B cell (primary cell): Measurements from ENCODE around the gene DBF4B. TPM values are rescaled to one million over a fixed set of nuclear protein-coding genes. Genes with fewer than 3 reads are reported as not detected.

ENCODE experiments used
- ATAC-seq: fragments of 200-7000 bp; cut with Tn5 transposase; one replicate; pipeline ENCODE4 v1.10.0; 2021; ENCODE audit warnings: low read depth, mild to moderate bottlenecking, moderate number of reproducible peaks, moderate library complexity
- CTCF ChIA-PET: fragments of 350-600 bp; sonication (Branson Sonifier 250); formaldehyde crosslinking; loops from one replicate; lab custom pipeline; 2021; ENCODE audit warnings: antibody characterized with exemption, inconsistent platforms; lab: Charles Lee
- POLR2A ChIA-PET: fragments of 350-600 bp; sonication (Branson Sonifier 250); formaldehyde crosslinking; loops from one replicate; lab custom pipeline; 2021; ENCODE audit warnings: antibody characterized with exemption; lab: Charles Lee
- DNase-seq: peaks from one replicate; pipeline ENCODE4 v3.0.0; 2013
- H2AFZ ChIP-seq: 2 replicates; pipeline ENCODE4 v1.6.1; 2012; ENCODE audit warnings: mild to moderate bottlenecking, low read depth, low read length; ENCODE audit not compliant: insufficient read depth, poor library complexity, severe bottlenecking
- H3K27ac ChIP-seq, 2 donors: 1 replicate in 1 of 2; 2 replicates in 1 of 2; pipeline ENCODE4 v1.5.1; 2012 to 2013; ENCODE audit warnings: low read length in 2 of 2, mild to moderate bottlenecking in 2 of 2, moderate library complexity in 1 of 2
- H3K27me3 ChIP-seq, 4 experiments: fragments of 200-600 bp in 1 of 4; sonication (generic) in 1 of 4; replicated peaks in 1 of 4; 1 replicate in 2 of 4; 2 replicates in 2 of 4; pipeline versions ENCODE4 v1.6.1 to v1.7.0; 2013 to 2016; ENCODE audit warnings: low read length in 3 of 4, mild to moderate bottlenecking in 2 of 4, mixed read lengths in 1 of 4, moderate library complexity in 1 of 4; ENCODE audit not compliant: insufficient read depth in 4 of 4, control insufficient read depth in 3 of 4; ENCODE audit errors: control extremely low read depth in 1 of 4
- H3K36me3 ChIP-seq, 2 experiments: replicated peaks in 1 of 2; 1 replicate in 1 of 2; 2 replicates in 1 of 2; pipeline versions ENCODE4 v1.6.1 to v1.7.1; 2013; ENCODE audit warnings: low read length in 1 of 2; ENCODE audit not compliant: insufficient read depth in 2 of 2, control insufficient read depth in 1 of 2; ENCODE audit errors: control extremely low read depth in 1 of 2, extremely low read depth in 1 of 2
- H3K4me1 ChIP-seq, 2 donors: fragments of 200-600 bp in 1 of 2; sonication (generic) in 1 of 2; 1 replicate in 1 of 2; 2 replicates in 1 of 2; pipeline versions ENCODE4 v1.5.1 to v1.6.1; 2013 to 2017; ENCODE audit warnings: low read length in 2 of 2; ENCODE audit not compliant: control insufficient read depth in 2 of 2, insufficient read depth in 2 of 2
- H3K4me2 ChIP-seq: replicated peaks from 2 replicates; pipeline ENCODE3; 2012; ENCODE audit warnings: mild to moderate bottlenecking, low read depth, low read length; ENCODE audit not compliant: poor library complexity, severe bottlenecking
- H3K4me3 ChIP-seq, 5 experiments: fragments of 200-600 bp in 1 of 5; sonication (generic) in 1 of 5; 1 replicate in 3 of 5; 2 replicates in 2 of 5; pipeline versions ENCODE4 v1.5.1 to v1.7.0; 2011 to 2016; ENCODE audit warnings: low read length in 4 of 5, mild to moderate bottlenecking in 4 of 5, low read depth in 2 of 5, control low read depth in 1 of 5, moderate library complexity in 1 of 5; ENCODE audit not compliant: insufficient read depth in 1 of 5; ENCODE audit errors: control extremely low read depth in 1 of 5, extremely low read depth in 1 of 5
- H3K79me2 ChIP-seq: fragments of 200-600 bp; sonication (generic); one replicate; pipeline ENCODE4 v1.6.0; 2016; ENCODE audit warnings: low read length; ENCODE audit not compliant: control insufficient read depth, insufficient read depth
- H3K9ac ChIP-seq: fragments of 200-600 bp; sonication (generic); 2 replicates; pipeline ENCODE4 v1.6.1; 2017; ENCODE audit warnings: mild to moderate bottlenecking, low read length, moderate library complexity
- H3K9me3 ChIP-seq, 3 donors: one replicate each; pipeline versions ENCODE4 v1.6.1 to v1.7.1; 2013; ENCODE audit warnings: low read length in 2 of 3; ENCODE audit not compliant: control insufficient read depth in 2 of 3, insufficient read depth in 1 of 3; ENCODE audit errors: control extremely low read depth in 1 of 3
- H4K20me1 ChIP-seq: 2 replicates; pipeline ENCODE4 v1.6.0; 2012; ENCODE audit warnings: mild to moderate bottlenecking, low read length; ENCODE audit not compliant: insufficient read depth, control insufficient read depth, poor library complexity, severe bottlenecking
- H3K27ac Mint-ChIP-seq: one replicate; pipeline ENCODE4 v1.8.0; 2021; ENCODE audit warnings: mixed read lengths
- H3K27me3 Mint-ChIP-seq: one replicate; pipeline ENCODE4 v1.8.0; 2021; ENCODE audit warnings: mixed read lengths
- H3K4me1 Mint-ChIP-seq: one replicate; pipeline ENCODE4 v1.8.0; 2021; ENCODE audit warnings: mixed read lengths
- H3K4me3 Mint-ChIP-seq: one replicate; pipeline ENCODE4 v1.8.0; 2021; ENCODE audit warnings: mixed read lengths
- H3K9me3 Mint-ChIP-seq: one replicate; pipeline ENCODE4 v1.8.0; 2022; ENCODE audit warnings: mixed read lengths; ENCODE audit not compliant: insufficient read depth
- CTCF ChIP-seq: fragments of 200-600 bp; IDR thresholded peaks from one replicate; pipeline ENCODE4 v1.8.0; 2022; ENCODE audit warnings: antibody characterized with exemption, mild to moderate bottlenecking
- EZH2 ChIP-seq: IDR thresholded peaks from 2 replicates; pipeline ENCODE4 v1.6.1; 2012; ENCODE audit warnings: borderline replicate concordance, low read depth, mild to moderate bottlenecking, moderate library complexity, low read length; ENCODE audit not compliant: insufficient read depth, poor library complexity, severe bottlenecking
- WGBS: methylation state at CpG from one replicate; pipeline ENCODE4 v1.1.5; 2013; ENCODE audit warnings: missing lambda C conversion rate; ENCODE audit not compliant: insufficient coverage; 5-methylcytosine and 5-hydroxymethylcytosine counted together
- intact Hi-C: fragments of 100-400 bp; cut with micrococcal nuclease; formaldehyde crosslinking; loops from one replicate; pipeline ENCODE4 v1.10.0; 2022
- polyA plus RNA-seq: library from polyadenylated mRNA; depleted of rRNA; stranded (reverse); fragments of >200 nt; gene quantifications from 2 replicates; pipeline ENCODE4 v1.2.3, GENCODE V29; 2012
- total RNA-seq, 2 donors: library from RNA; stranded (reverse); fragments of 120-200 nt in 1 of 2; gene quantifications; 1 replicate in 1 of 2; 2 replicates in 1 of 2; pipeline versions ENCODE4 v1.2.3 to v1.2.4, GENCODE V29; 2013 to 2022

DBF4B gene
- total and polyA plus RNA-seq, 2 donors (not counting 1 experiment from before 2014, with no cell fraction given) = 10.9 to 15.9 TPM

GRCh38 chr17:44779211-44780025 lies 71.0 kb downstream of the DBF4B start:
- Histone ChIP-seq H3K27me3 (peaks cover 0 to 35% (median 4%) of the 10 kb centered on the region in 4 experiments), H3K9ac (peak overlapping the region; percentile 59), H4K20me1 (no peaks in the 10 kb centered on the region), H3K4me1 (peaks cover 17 to 26% of the 10 kb centered on the region in 2 donors), H2AFZ (peak overlapping the region; percentile 86), H3K9me3 (peaks cover 0 to 8% (median 0%) of the 10 kb centered on the region in 3 donors), H3K4me2 (peak overlapping the region; percentile 83), H3K79me2 (no peaks in the 10 kb centered on the region), H3K36me3 (no peaks in the 10 kb centered on the region), H3K27ac (no peak overlapping the region), H3K4me3 (peak overlapping the region in 4 of 5 experiments; percentile 27 to 49 (median 41))
- Mint-ChIP-seq H3K4me3 (peak overlapping the region; percentile 80), H3K9me3 (no peaks in the 10 kb centered on the region), H3K27me3 (peaks cover 4% of the 10 kb centered on the region), H3K4me1 (peaks cover 22% of the 10 kb centered on the region), H3K27ac (no peak overlapping the region)
- CTCF ChIA-PET = interaction anchor here (0.5 to 11.1 kb wide), 15 partner anchors 17 to 498 kb away, joined by 3 to 208 read pairs (median 5); partner anchors contain the start of genes ACBD4 and EFTUD2
- ATAC-seq = peak; percentile 15
- TF ChIP-seq CTCF (peak; percentile 88), EZH2 (no peak)
- DNase-seq = peak; percentile 86
- intact Hi-C loops = loop anchor here (1.0 kb wide), 1 partner anchor 86 kb away; no protein-coding TSS in a partner anchor
- POLR2A ChIA-PET = no interaction called here
- WGBS = 22% methylated on average over 28 of the region's 36 CpGs

- no peak overlapping the region for H3K4me3 ChIP-seq
- no peak overlapping the region for H3K27ac ChIP-seq
- POLR2A ChIA-PET = no interaction called here
- H3K4me1 ChIP-seq = peaks cover 17 to 20% of the 10 kb centered on the region in 2 donors
- TF ChIP-seq CTCF (no peak), EZH2 (no peak)
- H4K20me1 ChIP-seq = no peaks in the 10 kb centered on the region
- no peak overlapping the region for H2AFZ ChIP-seq
- H3K36me3 ChIP-seq = no peaks in the 10 kb centered on the region
- peaks cover 0 to 35% (median 4%) of the 10 kb centered on the region in 4 experiments for H3K27me3 ChIP-seq
- no peak overlapping the region for H3K27ac Mint-ChIP-seq
- H3K9me3 Mint-ChIP-seq = no peaks in the 10 kb centered on the region
- 87% methylated on average over 9 of the region's 12 CpGs for WGBS
- H3K27me3 Mint-ChIP-seq = peaks cover 4% of the 10 kb centered on the region
- H3K4me2 ChIP-seq = no peak overlapping the region
- peaks cover 0 to 8% (median 0%) of the 10 kb centered on the region in 3 donors for H3K9me3 ChIP-seq
- no peak overlapping the region for H3K4me3 Mint-ChIP-seq
- ATAC-seq (no peak), DNase-seq (no peak)
- no peaks in the 10 kb centered on the region for H3K79me2 ChIP-seq
- intact Hi-C loops = no loop called here
- CTCF ChIA-PET = interaction anchor here (0.6 to 11.1 kb wide), 11 partner anchors 18 to 497 kb away, joined by 3 to 208 read pairs (median 5); partner anchors contain the start of gene ACBD4
- H3K9ac ChIP-seq = no peak overlapping the region
- peaks cover 20% of the 10 kb centered on the region for H3K4me1 Mint-ChIP-seq
Observed at GRCh38 chr17:44780161-44780560, 71.7 kb downstream of the DBF4B start.
